Measurements from ENCODE around the gene APOC3. TPM values are rescaled to one million over a fixed set of nuclear protein-coding genes. Genes with fewer than 3 reads are reported as not detected.

The APOC3 gene
- total RNA-seq, 4 donors from 2014 or later, result 1.1 TPM; not detected in 3

DNA sequence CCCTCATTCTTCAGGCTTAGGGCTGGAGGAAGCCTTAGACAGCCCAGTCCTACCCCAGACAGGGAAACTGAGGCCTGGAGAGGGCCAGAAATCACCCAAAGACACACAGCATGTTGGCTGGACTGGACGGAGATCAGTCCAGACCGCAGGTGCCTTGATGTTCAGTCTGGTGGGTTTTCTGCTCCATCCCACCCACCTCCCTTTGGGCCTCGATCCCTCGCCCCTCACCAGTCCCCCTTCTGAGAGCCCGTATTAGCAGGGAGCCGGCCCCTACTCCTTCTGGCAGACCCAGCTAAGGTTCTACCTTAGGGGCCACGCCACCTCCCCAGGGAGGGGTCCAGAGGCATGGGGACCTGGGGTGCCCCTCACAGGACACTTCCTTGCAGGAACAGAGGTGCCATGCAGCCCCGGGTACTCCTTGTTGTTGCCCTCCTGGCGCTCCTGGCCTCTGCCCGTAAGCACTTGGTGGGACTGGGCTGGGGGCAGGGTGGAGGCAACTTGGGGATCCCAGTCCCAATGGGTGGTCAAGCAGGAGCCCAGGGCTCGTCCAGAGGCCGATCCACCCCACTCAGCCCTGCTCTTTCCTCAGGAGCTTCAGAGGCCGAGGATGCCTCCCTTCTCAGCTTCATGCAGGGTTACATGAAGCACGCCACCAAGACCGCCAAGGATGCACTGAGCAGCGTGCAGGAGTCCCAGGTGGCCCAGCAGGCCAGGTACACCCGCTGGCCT lies 641 bp downstream of the APOC3 start:
- Histone ChIP-seq H3K27ac (no peak overlapping the region), H3K4me3 (no peak overlapping the region), H3K36me3 (no peaks in the 10 kb centered on the region), H3K27me3 (no peaks in the 10 kb centered on the region), H3K9me3 (no peaks in the 10 kb centered on the region), H3K4me1 (peaks cover 0 to 7% (median 5%) of the 10 kb centered on the region in 3 donors)
- no peak for TF ChIP-seq POLR2A (IDR thresholded peaks at IDR 0.05)
- no peak for TF ChIP-seq EP300 (IDR thresholded peaks at IDR 0.05)
- TF ChIP-seq POLR2AphosphoS5 (IDR thresholded peaks at IDR 0.05), result no peak
- TF ChIP-seq, protein P1, sequence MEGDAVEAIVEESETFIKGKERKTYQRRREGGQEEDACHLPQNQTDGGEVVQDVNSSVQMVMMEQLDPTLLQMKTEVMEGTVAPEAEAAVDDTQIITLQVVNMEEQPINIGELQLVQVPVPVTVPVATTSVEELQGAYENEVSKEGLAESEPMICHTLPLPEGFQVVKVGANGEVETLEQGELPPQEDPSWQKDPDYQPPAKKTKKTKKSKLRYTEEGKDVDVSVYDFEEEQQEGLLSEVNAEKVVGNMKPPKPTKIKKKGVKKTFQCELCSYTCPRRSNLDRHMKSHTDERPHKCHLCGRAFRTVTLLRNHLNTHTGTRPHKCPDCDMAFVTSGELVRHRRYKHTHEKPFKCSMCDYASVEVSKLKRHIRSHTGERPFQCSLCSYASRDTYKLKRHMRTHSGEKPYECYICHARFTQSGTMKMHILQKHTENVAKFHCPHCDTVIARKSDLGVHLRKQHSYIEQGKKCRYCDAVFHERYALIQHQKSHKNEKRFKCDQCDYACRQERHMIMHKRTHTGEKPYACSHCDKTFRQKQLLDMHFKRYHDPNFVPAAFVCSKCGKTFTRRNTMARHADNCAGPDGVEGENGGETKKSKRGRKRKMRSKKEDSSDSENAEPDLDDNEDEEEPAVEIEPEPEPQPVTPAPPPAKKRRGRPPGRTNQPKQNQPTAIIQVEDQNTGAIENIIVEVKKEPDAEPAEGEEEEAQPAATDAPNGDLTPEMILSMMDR (IDR thresholded peaks at IDR 0.05), result no peak
- WGBS, 2 donors (ENCODE audit: low coverage in 1 of 2), result 80 to 86% methylated on average over 1 to 2 of the region's 17 CpGs
- ATAC-seq, result no peak

DNA sequence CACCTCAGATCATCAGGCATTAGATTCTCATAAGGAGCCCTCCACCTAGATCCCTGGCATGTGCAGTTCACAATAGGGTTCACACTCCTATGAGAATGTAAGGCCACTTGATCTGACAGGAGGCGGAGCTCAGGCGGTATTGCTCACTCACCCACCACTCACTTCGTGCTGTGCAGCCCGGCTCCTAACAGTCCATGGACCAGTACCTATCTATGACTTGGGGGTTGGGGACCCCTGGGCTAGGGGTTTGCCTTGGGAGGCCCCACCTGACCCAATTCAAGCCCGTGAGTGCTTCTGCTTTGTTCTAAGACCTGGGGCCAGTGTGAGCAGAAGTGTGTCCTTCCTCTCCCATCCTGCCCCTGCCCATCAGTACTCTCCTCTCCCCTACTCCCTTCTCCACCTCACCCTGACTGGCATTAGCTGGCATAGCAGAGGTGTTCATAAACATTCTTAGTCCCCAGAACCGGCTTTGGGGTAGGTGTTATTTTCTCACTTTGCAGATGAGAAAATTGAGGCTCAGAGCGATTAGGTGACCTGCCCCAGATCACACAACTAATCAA lies 2.2 kb downstream of the APOC3 start:
- Histone ChIP-seq H3K36me3 (no peaks in the 10 kb centered on the region), H3K27ac (no peak overlapping the region), H3K4me1 (peaks cover 0 to 22% (median 8%) of the 10 kb centered on the region in 3 donors), H3K4me3 (no peak overlapping the region), H3K27me3 (no peaks in the 10 kb centered on the region), H3K9me3 (no peaks in the 10 kb centered on the region)
- ATAC-seq, result no peak
- TF ChIP-seq, protein P1 (IDR thresholded peaks at IDR 0.05), result no peak
- TF ChIP-seq POLR2A (IDR thresholded peaks at IDR 0.05) (no peak), EP300 (IDR thresholded peaks at IDR 0.05) (no peak), POLR2AphosphoS5 (IDR thresholded peaks at IDR 0.05) (no peak)
- WGBS, 2 donors (ENCODE audit: low coverage in 1 of 2), result 83 to 93% methylated on average over 2 to 5 of the region's 7 CpGs

DNA sequence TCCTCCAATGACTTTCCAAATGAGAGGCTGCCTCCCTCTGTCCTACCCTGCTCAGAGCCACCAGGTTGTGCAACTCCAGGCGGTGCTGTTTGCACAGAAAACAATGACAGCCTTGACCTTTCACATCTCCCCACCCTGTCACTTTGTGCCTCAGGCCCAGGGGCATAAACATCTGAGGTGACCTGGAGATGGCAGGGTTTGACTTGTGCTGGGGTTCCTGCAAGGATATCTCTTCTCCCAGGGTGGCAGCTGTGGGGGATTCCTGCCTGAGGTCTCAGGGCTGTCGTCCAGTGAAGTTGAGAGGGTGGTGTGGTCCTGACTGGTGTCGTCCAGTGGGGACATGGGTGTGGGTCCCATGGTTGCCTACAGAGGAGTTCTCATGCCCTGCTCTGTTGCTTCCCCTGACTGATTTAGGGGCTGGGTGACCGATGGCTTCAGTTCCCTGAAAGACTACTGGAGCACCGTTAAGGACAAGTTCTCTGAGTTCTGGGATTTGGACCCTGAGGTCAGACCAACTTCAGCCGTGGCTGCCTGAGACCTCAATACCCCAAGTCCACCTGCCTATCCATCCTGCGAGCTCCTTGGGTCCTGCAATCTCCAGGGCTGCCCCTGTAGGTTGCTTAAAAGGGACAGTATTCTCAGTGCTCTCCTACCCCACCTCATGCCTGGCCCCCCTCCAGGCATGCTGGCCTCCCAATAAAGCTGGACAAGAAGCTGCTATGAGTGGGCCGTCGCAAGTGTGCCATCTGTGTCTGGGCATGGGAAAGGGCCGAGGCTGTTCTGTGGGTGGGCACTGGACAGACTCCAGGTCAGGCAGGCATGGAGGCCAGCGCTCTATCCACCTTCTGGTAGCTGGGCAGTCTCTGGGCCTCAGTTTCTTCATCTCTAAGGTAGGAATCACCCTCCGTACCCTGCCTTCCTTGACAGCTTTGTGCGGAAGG lies 2.9 kb downstream of the APOC3 start:
- Histone ChIP-seq H3K4me3 (no peak overlapping the region), H3K27ac (no peak overlapping the region), H3K9me3 (no peaks in the 10 kb centered on the region), H3K36me3 (no peaks in the 10 kb centered on the region), H3K4me1 (peaks cover 0 to 30% (median 8%) of the 10 kb centered on the region in 3 donors), H3K27me3 (no peaks in the 10 kb centered on the region)
- TF ChIP-seq POLR2A (IDR thresholded peaks at IDR 0.05) (no peak), POLR2AphosphoS5 (IDR thresholded peaks at IDR 0.05) (no peak), EP300 (IDR thresholded peaks at IDR 0.05) (no peak)
- TF ChIP-seq, protein P1 (IDR thresholded peaks at IDR 0.05), result no peak
- 100% methylated on average over 1 to 2 of the region's 13 CpGs for WGBS, 2 donors (ENCODE audit: low coverage in 1 of 2)
- no peak for ATAC-seq

DNA sequence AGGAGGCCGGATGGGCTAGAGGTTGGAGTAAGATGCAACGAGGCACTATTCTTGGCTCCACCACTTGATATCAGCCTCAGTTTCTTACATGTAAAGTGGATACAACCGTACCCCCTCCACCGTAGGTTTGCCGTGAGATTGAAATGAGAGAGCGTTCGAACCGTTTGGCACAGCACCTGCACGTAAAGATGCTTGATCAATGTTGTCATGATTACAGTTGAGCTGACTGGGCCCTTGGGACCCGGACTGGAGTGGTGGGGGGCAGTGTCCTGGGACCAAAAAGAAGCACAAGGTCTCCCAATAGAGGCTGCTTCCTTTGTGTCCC lies 3.7 kb downstream of the APOC3 start:
- Histone ChIP-seq H3K4me3 (no peak overlapping the region), H3K27ac (no peak overlapping the region), H3K9me3 (no peaks in the 10 kb centered on the region), H3K27me3 (no peaks in the 10 kb centered on the region), H3K36me3 (no peaks in the 10 kb centered on the region), H3K4me1 (peaks cover 0 to 33% (median 8%) of the 10 kb centered on the region in 3 donors)
- ATAC-seq, result no peak
- 89% methylated on average over 8 of the region's 10 CpGs; no CpG with 5 or more reads in 1 of the 2 donors for WGBS, 2 donors (ENCODE audit: low coverage in 1 of 2)
- no peak for TF ChIP-seq EP300 (IDR thresholded peaks at IDR 0.05)
- TF ChIP-seq, protein P1 (IDR thresholded peaks at IDR 0.05), result no peak

Measured in gastroesophageal sphincter (tissue), 4 donors.